IMR-90 (cell line): ENCODE results near the gene RNASE1. TPM values are rescaled to one million over a fixed set of nuclear protein-coding genes. Genes with fewer than 3 reads are reported as not detected.

Experiments
- ATAC-seq: fragments of 200-7000 bp; cut with Tn5 transposase; 2 replicates; pipeline ENCODE4 v1.9.1; 2020; ENCODE audit warnings: low read depth, mild to moderate bottlenecking, moderate library complexity
- BruUV-seq: library from RNA; stranded (reverse); fragments of 400-500 nt; replicated peaks from 2 replicates; lab custom pipeline; 2021; lab: Mats Ljungman, UMichigan
- CTCF ChIA-PET: fragments of 300-600 bp; formaldehyde crosslinking; extraction: SDS; loops from one replicate; lab custom pipeline; 2021; ENCODE audit warnings: antibody characterized with exemption; lab: Yijun Ruan, JAX
- POLR2A ChIA-PET: fragments of 300-600 bp; sonication (Branson Sonifier 250); formaldehyde crosslinking; loops from one replicate; lab custom pipeline; 2022; ENCODE audit warnings: antibody characterized with exemption; ENCODE audit not compliant: unreplicated experiment; lab: Charles Lee
- DNase-seq: peaks from one replicate; pipeline ENCODE4 v3.0.0; 2013
- H2AFZ ChIP-seq: replicated peaks from 2 replicates; pipeline ENCODE3; 2013; ENCODE audit warnings: low read length, mild to moderate bottlenecking; ENCODE audit not compliant: poor library complexity
- H2AK5ac ChIP-seq: 2 replicates; pipeline ENCODE4 v1.6.1; 2013; ENCODE audit warnings: low read depth, low read length, inconsistent platforms
- H2AK9ac ChIP-seq: replicated peaks from 2 replicates; pipeline ENCODE3; 2013; ENCODE audit warnings: mild to moderate bottlenecking, low read depth, low read length, moderate library complexity; ENCODE audit not compliant: poor library complexity
- H2BK120ac ChIP-seq: 2 replicates; pipeline ENCODE4 v1.6.1; 2013; ENCODE audit warnings: low read depth, low read length, inconsistent platforms
- H2BK15ac ChIP-seq: 3 replicates; pipeline ENCODE4 v1.6.1; 2013; ENCODE audit warnings: low read depth, low read length, inconsistent platforms
- H2BK20ac ChIP-seq: 2 replicates; pipeline ENCODE4 v1.6.1; 2013; ENCODE audit warnings: low read depth, mild to moderate bottlenecking, inconsistent platforms, low read length, moderate library complexity
- H2BK5ac ChIP-seq: 2 replicates; pipeline ENCODE4 v1.6.1; 2013; ENCODE audit warnings: mild to moderate bottlenecking, low read depth, low read length, inconsistent platforms; ENCODE audit not compliant: poor library complexity, severe bottlenecking
- H3K14ac ChIP-seq: replicated peaks from 2 replicates; pipeline ENCODE4 v1.6.1; 2013; ENCODE audit warnings: low read depth, low read length, inconsistent platforms
- H3K18ac ChIP-seq: 2 replicates; pipeline ENCODE4 v1.6.1; 2013; ENCODE audit warnings: low read depth, low read length, control low read depth
- H3K23ac ChIP-seq: 2 replicates; pipeline ENCODE4 v1.6.1; 2013; ENCODE audit warnings: low read depth, low read length, inconsistent platforms
- H3K27ac ChIP-seq: 2 replicates; pipeline ENCODE4 v1.5.1; 2013; ENCODE audit warnings: mild to moderate bottlenecking, control low read depth, low read length; ENCODE audit not compliant: insufficient read depth
- H3K27me3 ChIP-seq: 2 replicates; pipeline ENCODE4 v1.6.1; 2013; ENCODE audit warnings: low read length; ENCODE audit not compliant: control insufficient read depth, insufficient read depth
- H3K36me3 ChIP-seq: 2 replicates; pipeline ENCODE4 v1.6.1; 2013; ENCODE audit warnings: low read length, mixed read lengths; ENCODE audit not compliant: control insufficient read depth, insufficient read depth
- H3K4ac ChIP-seq: 2 replicates; pipeline ENCODE4 v1.6.1; 2013; ENCODE audit warnings: low read depth, low read length, inconsistent platforms
- H3K4me1 ChIP-seq: 2 replicates; pipeline ENCODE4 v1.6.1; 2013; ENCODE audit warnings: low read length, mixed read lengths; ENCODE audit not compliant: control insufficient read depth, insufficient read depth
- H3K4me2 ChIP-seq: 2 replicates; pipeline ENCODE4 v1.6.1; 2013; ENCODE audit warnings: low read depth, mild to moderate bottlenecking, control low read depth, low read length, moderate library complexity
- H3K4me3 ChIP-seq: 2 replicates; pipeline ENCODE4 v1.5.1; 2013; ENCODE audit warnings: low read depth, mild to moderate bottlenecking, control low read depth, low read length, moderate library complexity; ENCODE audit not compliant: insufficient read depth
- H3K56ac ChIP-seq: 2 replicates; pipeline ENCODE4 v1.6.1; 2013; ENCODE audit warnings: low read length, inconsistent platforms; ENCODE audit not compliant: insufficient read depth; ENCODE audit errors: extremely low read depth
- H3K79me1 ChIP-seq, 2 experiments: 2 replicates each; pipeline ENCODE4 v1.6.1; 2013; ENCODE audit warnings: low read length in 2 of 2, inconsistent platforms in 1 of 2, low read depth in 1 of 2
- H3K9ac ChIP-seq: 2 replicates; pipeline ENCODE4 v1.6.1; 2013; ENCODE audit warnings: low read depth, low read length, control low read depth
- H3K9me1 ChIP-seq: 2 replicates; pipeline ENCODE4 v1.6.1; 2013; ENCODE audit warnings: low read length, inconsistent platforms; ENCODE audit not compliant: insufficient read depth
- H3K9me3 ChIP-seq: 2 replicates; pipeline ENCODE4 v1.6.1; 2013; ENCODE audit warnings: low read length; ENCODE audit not compliant: control insufficient read depth, insufficient read depth
- H4K20me1 ChIP-seq: 2 replicates; pipeline ENCODE4 v1.6.1; 2013; ENCODE audit warnings: low read length, inconsistent platforms; ENCODE audit not compliant: insufficient read depth
- H4K5ac ChIP-seq: 2 replicates; pipeline ENCODE4 v1.6.1; 2013; ENCODE audit warnings: mild to moderate bottlenecking, low read depth, low read length, control low read depth
- H4K8ac ChIP-seq, 2 experiments: 2 replicates each; pipeline ENCODE4 v1.6.1; 2013; ENCODE audit warnings: low read depth in 2 of 2, low read length in 2 of 2, control low read depth in 1 of 2, inconsistent platforms in 1 of 2
- H4K91ac ChIP-seq: 2 replicates; pipeline ENCODE4 v1.6.1; 2013; ENCODE audit warnings: low read depth, low read length, inconsistent platforms; ENCODE audit not compliant: insufficient read depth
- BHLHE40 ChIP-seq: fragments of 150-350 bp; IDR thresholded peaks from 2 replicates; pipeline ENCODE4 v1.6.1; 2016; ENCODE audit warnings: mild to moderate bottlenecking, low read depth, low read length
- CEBPB ChIP-seq: IDR thresholded peaks from 2 replicates; pipeline ENCODE4 v1.6.1; 2012; ENCODE audit warnings: low read depth, low read length, improper control_type of control experiment
- CHD1 ChIP-seq: IDR thresholded peaks from 2 replicates; pipeline ENCODE4 v1.6.1; 2012; ENCODE audit warnings: low read depth, low read length, improper control_type of control experiment
- FOS ChIP-seq: fragments of 150-350 bp; IDR thresholded peaks from 2 replicates; pipeline ENCODE4 v1.6.1; 2016; ENCODE audit warnings: low read depth, low read length
- MAFK ChIP-seq: IDR thresholded peaks from 2 replicates; pipeline ENCODE4 v1.6.1; 2012; ENCODE audit warnings: low read depth, low read length, improper control_type of control experiment
- MAZ ChIP-seq: IDR thresholded peaks from 2 replicates; pipeline ENCODE4 v1.6.1; 2012; ENCODE audit warnings: low read depth, mild to moderate bottlenecking, low read length, improper control_type of control experiment, moderate library complexity, borderline replicate concordance
- MXI1 ChIP-seq: IDR thresholded peaks from 2 replicates; pipeline ENCODE4 v1.6.1; 2012; ENCODE audit warnings: low read depth, mild to moderate bottlenecking, low read length, moderate library complexity, borderline replicate concordance
- NFE2L2 ChIP-seq: fragments of 150-350 bp; IDR thresholded peaks from 2 replicates; pipeline ENCODE4 v1.6.1; 2016; ENCODE audit warnings: low read depth, mild to moderate bottlenecking, low read length
- POLR2A ChIP-seq: IDR thresholded peaks from 2 replicates; pipeline ENCODE4 v1.6.1; 2012; ENCODE audit warnings: mild to moderate bottlenecking, low read depth, low read length
- RAD21 ChIP-seq: IDR thresholded peaks from 2 replicates; pipeline ENCODE4 v1.6.1; 2012; ENCODE audit warnings: low read length, improper control_type of control experiment
- RCOR1 ChIP-seq: IDR thresholded peaks from 2 replicates; pipeline ENCODE4 v1.6.1; 2012; ENCODE audit warnings: mild to moderate bottlenecking, low read length, improper control_type of control experiment; ENCODE audit not compliant: insufficient replicate concordance
- RFX5 ChIP-seq: IDR thresholded peaks from 2 replicates; pipeline ENCODE4 v1.8.0; 2012; ENCODE audit warnings: low read depth, mild to moderate bottlenecking, low read length, moderate library complexity
- SMC3 ChIP-seq: fragments of 150-350 bp; IDR thresholded peaks from 2 replicates; pipeline ENCODE4 v1.6.1; 2016; ENCODE audit warnings: low read depth, mild to moderate bottlenecking, antibody characterized with exemption, low read length, moderate library complexity
- WGBS, 2 experiments: methylation state at CpG; one replicate each; pipeline versions ENCODE4 v1.1.5 to v1.1.7; 2013; ENCODE audit warnings: missing lambda C conversion rate in 2 of 2; ENCODE audit not compliant: insufficient read length in 1 of 2; ENCODE audit errors: extremely low coverage in 2 of 2; 5-methylcytosine and 5-hydroxymethylcytosine counted together
- dilution Hi-C: fragments of 300-500 bp; cut with HindIII; formaldehyde crosslinking; loops from one replicate; pipeline ENCODE4 v1.14.3; 2018; ENCODE audit warnings: low sequenced_read_pairs; ENCODE audit not compliant: unreplicated experiment
- in situ Hi-C: fragments of 300-500 bp; cut with MboI; formaldehyde crosslinking; loops from 3 replicates; pipeline ENCODE4 v1.14.3; 2019; ENCODE audit warnings: low sequenced_read_pairs, inconsistent platforms, mixed read lengths
- intact Hi-C: fragments of 100-400 bp; cut with micrococcal nuclease; formaldehyde crosslinking; loops from 2 replicates; pipeline ENCODE4 v1.10.0; 2022
- polyA plus RNA-seq, 3 experiments: library from polyadenylated mRNA; depleted of rRNA; stranded (reverse); fragments of >200 nt; gene quantifications; 2 replicates each; pipeline ENCODE4 v1.2.3, GENCODE V29; 2012; ENCODE audit warnings: low replicate concordance in 1 of 3
- total RNA-seq: library from RNA; depleted of rRNA; stranded (reverse); fragments of >200 nt; gene quantifications from 2 replicates; pipeline ENCODE4 v1.2.3, GENCODE V29; 2012
- TF ChIP-seq, protein P1 (sequence below): fragments of 150-350 bp; IDR thresholded peaks from 2 replicates; pipeline ENCODE4 v1.6.1; 2017; ENCODE audit warnings: mild to moderate bottlenecking, antibody characterized with exemption, low read length, low read depth
- TF ChIP-seq, protein P2 (sequence below): conservative IDR thresholded peaks from 2 replicates; pipeline ENCODE4 v1.5.1; 2012; ENCODE audit warnings: mild to moderate bottlenecking, low read depth, low read length, improper control_type of control experiment
- TF ChIP-seq, protein P3 (sequence below): fragments of 150-350 bp; IDR thresholded peaks from 2 replicates; pipeline ENCODE4 v1.6.1; 2016; ENCODE audit warnings: low read depth, mild to moderate bottlenecking, low read length, moderate library complexity, borderline replicate concordance

RNASE1 gene
- total and polyA plus RNA-seq, 2 of the 4 experiments (the other 2 are of a cell fraction), result not detected

DNA sequence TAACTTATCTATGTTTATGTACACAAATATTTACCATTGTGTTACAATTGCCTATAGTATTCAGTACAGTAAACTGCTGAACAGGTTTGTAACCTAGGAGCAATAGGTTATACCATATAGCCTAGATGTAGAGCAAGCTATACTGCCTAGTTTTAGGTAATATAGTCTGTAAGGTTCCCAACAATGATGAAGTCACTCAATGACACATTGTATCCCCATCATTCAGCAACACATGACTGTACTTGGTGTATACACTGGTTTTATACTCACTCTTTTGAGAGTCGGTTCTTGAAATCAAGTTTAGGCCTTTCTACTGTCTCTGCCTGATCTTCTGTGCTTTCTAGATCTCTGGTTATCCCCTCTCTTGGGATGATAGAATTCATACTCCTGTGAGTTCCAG, 5.5 kb downstream of the RNASE1 start:
- no peak overlapping the region for H2BK15ac ChIP-seq
- no peak overlapping the region for H3K4ac ChIP-seq
- in situ Hi-C loops, result no loop called here
- dilution Hi-C loops, result no loop called here
- H3K4me3 ChIP-seq, result no peak overlapping the region
- no peak overlapping the region for H3K23ac ChIP-seq
- intact Hi-C loops, result no loop called here
- no peaks in the 10 kb centered on the region for H3K27me3 ChIP-seq
- H3K4me2 ChIP-seq, result no peak overlapping the region
- no peak overlapping the region for H3K18ac ChIP-seq
- POLR2A ChIA-PET, result no interaction called here
- H3K56ac ChIP-seq, result no peak overlapping the region
- TF ChIP-seq MAZ, result no peak
- no peak for TF ChIP-seq CHD1
- TF ChIP-seq, protein P1, sequence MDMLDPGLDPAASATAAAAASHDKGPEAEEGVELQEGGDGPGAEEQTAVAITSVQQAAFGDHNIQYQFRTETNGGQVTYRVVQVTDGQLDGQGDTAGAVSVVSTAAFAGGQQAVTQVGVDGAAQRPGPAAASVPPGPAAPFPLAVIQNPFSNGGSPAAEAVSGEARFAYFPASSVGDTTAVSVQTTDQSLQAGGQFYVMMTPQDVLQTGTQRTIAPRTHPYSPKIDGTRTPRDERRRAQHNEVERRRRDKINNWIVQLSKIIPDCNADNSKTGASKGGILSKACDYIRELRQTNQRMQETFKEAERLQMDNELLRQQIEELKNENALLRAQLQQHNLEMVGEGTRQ, result no peak
- no peak for TF ChIP-seq FOS
- TF ChIP-seq RCOR1, result no peak
- TF ChIP-seq RFX5, result no peak
- TF ChIP-seq POLR2A, result no peak
- TF ChIP-seq SMC3, result no peak
- no peak for TF ChIP-seq MAFK
- TF ChIP-seq, protein P2, sequence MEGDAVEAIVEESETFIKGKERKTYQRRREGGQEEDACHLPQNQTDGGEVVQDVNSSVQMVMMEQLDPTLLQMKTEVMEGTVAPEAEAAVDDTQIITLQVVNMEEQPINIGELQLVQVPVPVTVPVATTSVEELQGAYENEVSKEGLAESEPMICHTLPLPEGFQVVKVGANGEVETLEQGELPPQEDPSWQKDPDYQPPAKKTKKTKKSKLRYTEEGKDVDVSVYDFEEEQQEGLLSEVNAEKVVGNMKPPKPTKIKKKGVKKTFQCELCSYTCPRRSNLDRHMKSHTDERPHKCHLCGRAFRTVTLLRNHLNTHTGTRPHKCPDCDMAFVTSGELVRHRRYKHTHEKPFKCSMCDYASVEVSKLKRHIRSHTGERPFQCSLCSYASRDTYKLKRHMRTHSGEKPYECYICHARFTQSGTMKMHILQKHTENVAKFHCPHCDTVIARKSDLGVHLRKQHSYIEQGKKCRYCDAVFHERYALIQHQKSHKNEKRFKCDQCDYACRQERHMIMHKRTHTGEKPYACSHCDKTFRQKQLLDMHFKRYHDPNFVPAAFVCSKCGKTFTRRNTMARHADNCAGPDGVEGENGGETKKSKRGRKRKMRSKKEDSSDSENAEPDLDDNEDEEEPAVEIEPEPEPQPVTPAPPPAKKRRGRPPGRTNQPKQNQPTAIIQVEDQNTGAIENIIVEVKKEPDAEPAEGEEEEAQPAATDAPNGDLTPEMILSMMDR, result no peak
- TF ChIP-seq BHLHE40, result no peak
- TF ChIP-seq MXI1, result no peak
- TF ChIP-seq, protein P3, sequence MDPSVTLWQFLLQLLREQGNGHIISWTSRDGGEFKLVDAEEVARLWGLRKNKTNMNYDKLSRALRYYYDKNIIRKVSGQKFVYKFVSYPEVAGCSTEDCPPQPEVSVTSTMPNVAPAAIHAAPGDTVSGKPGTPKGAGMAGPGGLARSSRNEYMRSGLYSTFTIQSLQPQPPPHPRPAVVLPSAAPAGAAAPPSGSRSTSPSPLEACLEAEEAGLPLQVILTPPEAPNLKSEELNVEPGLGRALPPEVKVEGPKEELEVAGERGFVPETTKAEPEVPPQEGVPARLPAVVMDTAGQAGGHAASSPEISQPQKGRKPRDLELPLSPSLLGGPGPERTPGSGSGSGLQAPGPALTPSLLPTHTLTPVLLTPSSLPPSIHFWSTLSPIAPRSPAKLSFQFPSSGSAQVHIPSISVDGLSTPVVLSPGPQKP, result no peak
- no peak for TF ChIP-seq NFE2L2
- no peak for TF ChIP-seq CEBPB
- TF ChIP-seq RAD21, result no peak
- no peak overlapping the region for H2AFZ ChIP-seq
- H4K8ac ChIP-seq, result no peak overlapping the region
- no peaks in the 10 kb centered on the region for H3K9me3 ChIP-seq
- CTCF ChIA-PET, result no interaction called here
- H2BK5ac ChIP-seq, result no peak overlapping the region
- H3K9me1 ChIP-seq, result no peaks in the 10 kb centered on the region
- H3K9ac ChIP-seq, result no peak overlapping the region
- no peaks in the 10 kb centered on the region for H4K20me1 ChIP-seq
- no peak for DNase-seq
- no peak overlapping the region for H3K14ac ChIP-seq
- no peak overlapping the region for H2AK5ac ChIP-seq
- H2AK9ac ChIP-seq, result no peak overlapping the region
- H2BK120ac ChIP-seq, result no peak overlapping the region
- no peak overlapping the region for H4K5ac ChIP-seq
- no peaks in the 10 kb centered on the region for H3K79me1 ChIP-seq
- no peak overlapping the region for H3K27ac ChIP-seq
- H4K91ac ChIP-seq, result no peak overlapping the region
- no peaks in the 10 kb centered on the region for H3K36me3 ChIP-seq
- no peak for ATAC-seq
- no TSS peak for BruUV-seq
- no peaks in the 10 kb centered on the region for H3K4me1 ChIP-seq
- H2BK20ac ChIP-seq, result no peak overlapping the region
- no CpG with 5 or more reads among the region's 1 CpG for WGBS, 2 experiments
